Tongue (tissue), 2 donors: Measurements from ENCODE around the gene LGALS7B. TPM values are rescaled to one million over a fixed set of nuclear protein-coding genes. Genes with fewer than 3 reads are reported as not detected.

Experiments used
- small RNA-seq: library from RNA; depleted of rRNA; stranded (forward); fragments of <200 nt; gene quantifications from one replicate; pipeline ENCODE3, GENCODE V24; 2014; ENCODE audit warnings: low replicate concordance
- total RNA-seq: library from RNA; depleted of rRNA; stranded (reverse); fragments of >200 nt; gene quantifications from one replicate; pipeline ENCODE4 v1.2.3, GENCODE V29; 2014

The LGALS7B gene
- total RNA-seq, 1 donor from 2014 or later: 25.7 TPM

Small RNA genes within 50 kb of the gene (small RNA-seq; reads per million reads assigned to genes)
- not detected for gene RNU6-140P

Other genes starting within 250 kb of the LGALS7B start
- gene MAP4K1, start 171.2 kb upstream of the LGALS7B start, total RNA-seq: 2.9 TPM
- 341 TPM for gene EIF3K, start 170.0 kb upstream of the LGALS7B start, total RNA-seq
- 178 TPM for gene ACTN4, start 141.6 kb upstream of the LGALS7B start, total RNA-seq
- gene CAPN12, start 44.7 kb upstream of the LGALS7B start, total RNA-seq: 0.31 TPM
- gene LGALS7, start 15.7 kb upstream of the LGALS7B start, total RNA-seq: 10.4 TPM
- not detected for gene LGALS4, start 23.7 kb downstream of the LGALS7B start, total RNA-seq
- 84.0 TPM for gene ECH1, start 42.6 kb downstream of the LGALS7B start, total RNA-seq
- gene HNRNPL, start 60.8 kb downstream of the LGALS7B start, total RNA-seq: 249 TPM
- 7.1 TPM for gene RINL, start 89.1 kb downstream of the LGALS7B start, total RNA-seq
- 178 TPM for gene SIRT2, start 110.4 kb downstream of the LGALS7B start, total RNA-seq
- gene NFKBIB, start 110.8 kb downstream of the LGALS7B start, total RNA-seq: 8.8 TPM
- not detected for gene CCER2, start 123.0 kb downstream of the LGALS7B start, total RNA-seq
- gene SARS2, start 141.6 kb downstream of the LGALS7B start, total RNA-seq: 11.3 TPM
- gene MRPS12, start 141.7 kb downstream of the LGALS7B start, total RNA-seq: 18.1 TPM
- gene FBXO17, start 186.5 kb downstream of the LGALS7B start, total RNA-seq: 35.2 TPM
- gene FBXO27, start 243.3 kb downstream of the LGALS7B start, total RNA-seq: 1.6 TPM